Measurements from ENCODE around the gene PPT1. TPM values are rescaled to one million over a fixed set of nuclear protein-coding genes. Genes with fewer than 3 reads are reported as not detected.
"Not testable (repeated sequence)": the region's sequence is repeated elsewhere in the genome, so short reads cannot be mapped to it uniquely, and the experiment has no call there.

Gene PPT1
- total RNA-seq, 1 donor from 2014 or later = 38.9 TPM

DNA sequence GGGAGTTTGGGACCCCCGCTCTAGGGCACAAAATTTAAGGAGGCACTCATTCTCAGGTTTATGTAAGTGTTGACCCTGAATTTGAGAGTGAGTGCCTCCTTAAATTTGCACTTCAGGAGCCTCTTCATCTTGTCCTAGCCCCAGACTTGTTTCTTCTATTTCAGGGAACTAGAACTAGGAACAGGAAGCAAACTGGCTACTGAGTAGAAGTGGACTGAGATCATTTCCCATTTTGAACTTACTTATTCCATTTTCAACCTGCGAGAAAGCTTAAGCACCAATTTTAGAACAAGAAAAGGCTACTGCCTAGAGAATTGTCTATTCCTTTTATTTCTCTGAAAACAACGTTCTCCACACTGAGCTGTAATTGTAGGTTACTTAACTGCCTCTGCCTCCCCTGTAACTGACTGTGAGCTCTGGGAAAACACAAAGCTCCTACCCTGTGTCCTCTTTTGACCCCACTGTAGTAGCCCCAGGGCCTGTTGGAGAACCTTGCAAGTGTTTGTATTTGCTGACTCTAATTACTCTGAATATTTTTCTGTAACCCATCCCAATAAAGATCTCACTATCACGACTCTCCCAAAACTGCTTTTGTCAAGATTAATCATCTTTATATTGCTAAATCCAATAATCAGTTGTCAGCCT, 2.5 kb downstream of the PPT1 start:
- intact Hi-C loops (cut with micrococcal nuclease) = no loop called here
- DNase-seq = no peak
- ATAC-seq = no peak

DNA sequence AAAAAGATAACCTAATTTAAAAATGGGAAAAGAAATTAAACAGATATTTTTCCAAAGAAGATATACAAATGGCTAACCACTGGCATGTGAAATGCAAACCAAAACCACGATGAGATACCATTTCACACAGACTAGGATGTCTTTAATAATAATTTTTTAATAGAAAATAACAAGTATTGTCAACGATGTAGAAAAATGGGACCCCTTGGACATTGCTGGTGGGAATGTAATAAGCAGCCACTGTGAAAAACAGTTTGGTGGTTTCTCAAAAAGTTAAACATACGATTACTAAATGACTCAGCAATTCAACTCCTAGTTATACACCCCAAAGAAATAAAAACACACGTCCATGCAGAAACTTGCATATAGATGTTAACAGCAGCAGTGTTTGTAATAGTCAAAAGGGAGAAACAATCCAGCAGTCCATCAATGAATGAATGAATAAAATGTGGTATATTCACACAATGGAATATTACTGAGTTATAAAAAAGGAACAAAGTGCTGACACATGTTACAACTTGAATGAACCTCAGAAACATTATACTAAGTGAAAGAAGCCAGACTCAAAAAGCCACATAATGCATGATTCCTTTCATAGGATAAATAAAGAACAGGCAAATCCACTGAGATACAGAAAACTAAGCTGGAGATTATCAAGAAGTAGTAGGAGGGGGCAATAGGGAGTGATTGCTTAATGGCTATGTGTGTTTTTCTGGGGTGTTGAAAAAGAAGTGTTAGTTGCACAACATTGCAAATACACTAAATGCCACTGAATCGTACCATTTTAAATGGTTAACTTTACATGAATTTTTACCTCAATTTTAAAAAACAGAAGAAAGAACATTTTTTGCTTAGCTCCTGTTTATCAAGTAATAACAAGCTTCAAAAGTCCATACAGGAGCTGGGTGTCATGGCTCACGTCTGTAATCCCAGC, 4.1 kb downstream of the PPT1 start:
- DNase-seq = no peak
- ATAC-seq = no peak
- intact Hi-C loops (cut with micrococcal nuclease) = no loop called here

DNA sequence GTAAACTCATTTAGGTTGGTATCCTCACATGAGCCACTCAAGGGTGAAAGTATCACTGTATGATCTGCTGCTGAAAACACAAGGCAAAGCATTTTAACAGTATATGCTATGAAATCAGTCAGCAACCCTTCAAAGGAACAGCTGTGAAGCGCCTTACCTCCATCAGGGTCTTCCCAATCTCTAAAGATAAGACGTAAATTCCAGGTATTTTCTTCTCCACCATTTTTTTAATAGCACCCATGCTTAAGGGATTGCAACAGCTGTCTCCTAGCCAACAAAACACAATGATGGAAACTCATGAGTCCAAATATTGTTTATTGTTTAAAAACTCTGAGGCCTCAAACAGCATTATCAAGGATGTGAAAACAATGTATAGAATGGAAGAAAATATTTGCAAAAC, 4.8 kb downstream of the PPT1 start:
- DNase-seq (no peak), ATAC-seq (no peak)
- intact Hi-C loops (cut with micrococcal nuclease) = no loop called here

DNA sequence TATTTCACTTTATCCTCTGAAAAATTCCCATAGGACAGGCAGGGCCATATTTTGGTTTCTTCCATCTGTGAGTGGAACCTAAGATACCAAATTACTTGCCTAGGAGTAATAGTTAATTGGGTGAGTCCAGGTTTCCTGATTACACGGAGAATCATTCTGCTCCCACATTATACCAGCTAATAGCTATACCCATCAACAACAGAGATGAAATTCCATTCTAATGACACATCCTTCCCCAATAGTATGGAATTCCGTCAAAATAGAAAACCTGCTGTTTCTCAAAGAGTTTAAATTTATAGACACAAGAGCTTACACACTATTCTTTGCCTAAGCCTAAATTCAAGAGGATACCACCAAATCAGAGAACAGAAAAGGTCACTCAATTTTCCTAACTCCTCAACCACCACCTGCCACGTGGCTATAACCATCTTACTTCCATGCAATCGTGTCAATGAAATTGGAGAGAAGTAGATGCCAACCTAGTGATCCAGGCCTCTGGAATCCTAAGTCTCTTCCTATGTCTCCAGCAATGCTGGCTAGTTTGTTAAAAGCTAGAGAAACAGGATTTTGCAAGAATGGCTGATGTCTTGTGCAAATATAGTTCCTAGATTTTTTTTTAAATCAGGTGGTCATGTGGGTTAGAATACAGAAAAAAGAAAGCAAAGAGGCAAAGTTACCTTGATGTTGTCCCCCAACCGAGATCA, 6.2 kb downstream of the PPT1 start:
- intact Hi-C loops (cut with micrococcal nuclease) = no loop called here
- ATAC-seq (no peak), DNase-seq (no peak)

DNA sequence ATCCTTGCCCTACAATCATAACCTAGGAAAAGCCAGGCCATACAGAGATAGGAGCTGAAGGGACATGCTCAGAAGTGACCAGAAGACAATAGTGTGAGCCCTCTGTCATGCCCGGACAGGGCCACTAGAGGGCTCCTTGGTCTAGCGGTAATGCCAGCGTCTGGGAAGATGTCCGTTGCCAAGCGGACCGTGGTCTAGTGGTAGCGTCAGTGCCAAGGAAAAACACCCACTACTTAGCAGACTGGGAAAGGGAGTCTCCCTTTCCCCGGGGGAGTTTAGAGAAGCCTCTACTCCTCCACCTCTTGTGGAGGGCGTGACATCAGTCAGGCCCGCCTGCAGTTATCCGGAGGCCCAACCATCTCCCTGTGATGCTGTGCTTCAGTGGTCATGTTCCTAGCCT, 12.3 kb downstream of the PPT1 start:
- ATAC-seq; intact Hi-C loops (cut with micrococcal nuclease): not testable (repeated sequence)
- DNase-seq = peak; percentile 82

DNA sequence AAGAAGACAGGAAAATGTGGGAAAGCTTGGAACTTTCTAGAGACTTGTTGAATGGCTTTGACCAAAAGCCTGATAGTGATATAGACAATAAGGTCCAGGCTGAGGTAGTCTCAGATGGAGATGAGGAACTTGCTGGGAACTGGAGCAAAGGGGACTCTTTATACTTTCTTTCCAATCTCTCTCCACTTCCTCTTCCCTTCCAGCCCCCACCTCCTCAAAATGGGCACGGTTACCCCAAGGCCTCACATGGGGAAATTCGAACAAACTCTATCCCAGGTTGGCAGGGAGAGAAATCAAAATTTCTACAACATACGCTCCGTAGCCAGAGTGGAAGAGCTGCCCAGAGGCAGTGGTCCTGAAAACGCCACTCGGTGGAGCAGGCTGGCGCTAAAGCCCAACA, 15.2 kb downstream of the PPT1 start:
- DNase-seq = no peak
- intact Hi-C loops (cut with micrococcal nuclease) = no loop called here
- ATAC-seq = no peak

DNA sequence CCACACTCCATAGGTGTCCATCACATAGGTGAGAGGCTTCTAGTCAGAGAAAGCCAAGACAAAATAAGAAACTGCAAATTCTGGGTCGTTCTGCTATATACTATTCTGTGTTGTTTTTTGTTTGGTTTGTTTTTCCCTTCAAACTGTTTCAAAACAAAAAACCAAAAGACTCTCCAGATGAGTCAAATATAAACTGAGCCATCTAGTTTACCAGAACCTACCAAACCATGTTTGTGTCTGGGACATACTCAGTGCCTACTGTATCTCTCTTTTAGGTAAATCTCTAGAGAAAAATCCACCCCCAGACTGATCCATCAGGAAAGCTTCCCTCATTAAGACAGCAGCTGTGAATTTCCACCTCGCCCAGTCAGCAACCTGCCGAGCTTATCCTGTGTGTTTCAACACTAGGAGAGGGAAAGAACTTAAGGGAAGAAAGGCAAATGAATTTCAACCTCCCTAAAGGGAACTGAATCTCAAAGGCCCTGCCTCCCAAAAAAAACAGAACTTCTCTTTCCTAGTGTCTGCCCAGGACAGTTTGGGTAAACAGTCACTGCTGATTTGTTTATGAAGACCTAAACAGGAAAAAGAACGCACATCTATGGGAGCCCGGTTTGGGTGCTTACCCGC, 17.2 kb downstream of the PPT1 start:
- no peak for DNase-seq
- ATAC-seq = peak; percentile 16
- intact Hi-C loops (cut with micrococcal nuclease) = no loop called here

DNA sequence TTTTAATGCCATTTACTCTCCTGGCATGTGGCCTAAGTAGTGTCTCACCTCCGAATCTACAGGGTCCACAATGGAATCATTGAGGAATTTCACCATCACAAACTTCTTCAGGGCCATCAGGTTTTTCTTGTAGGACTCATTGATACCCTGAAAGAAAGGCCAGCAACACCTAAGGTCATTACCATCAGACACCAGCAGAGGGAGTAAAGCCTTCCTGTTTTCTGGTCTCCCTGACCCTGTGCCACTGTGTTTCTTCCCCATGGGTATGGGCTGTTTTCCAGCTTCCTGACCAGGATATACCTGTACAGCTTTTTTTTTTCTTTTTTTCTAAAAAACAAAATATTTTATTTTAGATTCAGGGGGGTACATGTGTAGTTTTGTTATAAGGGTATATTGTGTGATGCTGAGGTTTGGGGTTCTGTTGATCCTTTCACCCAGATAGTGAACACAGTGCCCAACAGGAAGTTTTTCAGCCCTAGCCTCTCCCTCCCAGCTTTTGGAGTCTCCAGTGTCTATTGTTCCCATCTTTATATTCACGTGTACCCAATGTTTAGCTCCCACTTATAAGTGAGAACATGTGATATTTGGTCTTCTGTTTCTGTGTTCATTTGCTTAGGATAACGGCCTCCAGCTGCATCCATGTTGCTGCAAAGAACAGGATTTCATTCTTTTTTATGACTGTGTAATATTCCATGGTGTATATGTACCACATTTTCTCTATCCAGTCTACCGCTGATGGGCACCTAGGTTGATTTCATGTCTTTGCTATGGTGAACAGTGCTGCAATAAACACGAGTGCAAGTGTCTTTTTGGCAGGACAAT, 18.3 kb downstream of the PPT1 start:
- intact Hi-C loops (cut with micrococcal nuclease) = no loop called here
- ATAC-seq (peak; percentile 53), DNase-seq (no peak)

DNA sequence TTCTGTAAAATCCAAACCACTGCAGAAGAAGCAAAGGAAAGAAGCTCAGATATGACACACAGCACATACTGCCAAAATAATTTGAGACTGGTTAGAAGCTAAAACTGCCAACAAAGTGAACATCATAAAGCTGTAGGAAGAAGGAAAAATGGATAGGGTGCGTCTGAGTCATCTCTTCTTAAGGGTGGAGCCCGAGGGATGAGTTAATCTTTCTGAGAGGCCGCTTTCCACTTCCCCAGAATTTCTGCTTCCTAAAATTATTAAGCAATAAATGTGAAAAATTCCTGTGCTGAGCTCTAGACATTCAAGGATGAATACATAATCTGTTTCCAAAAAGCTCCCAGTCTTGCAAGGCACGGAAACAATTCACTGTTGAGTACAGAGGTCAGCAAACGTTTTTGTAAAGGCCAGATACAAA, 20.1 kb downstream of the PPT1 start:
- DNase-seq = no peak
- ATAC-seq = peak; percentile 45
- intact Hi-C loops (cut with micrococcal nuclease) = no loop called here

DNA sequence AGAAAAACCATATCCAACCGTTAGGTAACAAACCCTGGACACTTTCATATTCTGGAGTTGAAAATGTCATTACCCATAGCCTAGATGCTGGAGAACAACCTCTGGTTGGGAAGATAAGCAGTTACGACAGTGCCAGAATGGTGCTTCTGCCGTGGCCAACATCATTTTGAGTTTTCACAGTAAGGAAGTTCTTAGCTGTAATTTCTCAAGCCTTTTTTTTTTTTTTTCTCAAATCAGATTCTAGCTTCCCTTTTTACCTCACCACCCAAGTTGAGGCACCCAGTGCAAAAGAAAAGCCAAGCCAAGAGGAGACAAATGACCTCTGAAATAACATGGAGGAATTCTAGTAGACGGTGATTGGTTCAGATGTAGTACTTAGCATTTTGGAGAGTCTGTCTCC, 21.8 kb downstream of the PPT1 start:
- no peak for DNase-seq
- no peak for ATAC-seq
- intact Hi-C loops (cut with micrococcal nuclease) = no loop called here

DNA sequence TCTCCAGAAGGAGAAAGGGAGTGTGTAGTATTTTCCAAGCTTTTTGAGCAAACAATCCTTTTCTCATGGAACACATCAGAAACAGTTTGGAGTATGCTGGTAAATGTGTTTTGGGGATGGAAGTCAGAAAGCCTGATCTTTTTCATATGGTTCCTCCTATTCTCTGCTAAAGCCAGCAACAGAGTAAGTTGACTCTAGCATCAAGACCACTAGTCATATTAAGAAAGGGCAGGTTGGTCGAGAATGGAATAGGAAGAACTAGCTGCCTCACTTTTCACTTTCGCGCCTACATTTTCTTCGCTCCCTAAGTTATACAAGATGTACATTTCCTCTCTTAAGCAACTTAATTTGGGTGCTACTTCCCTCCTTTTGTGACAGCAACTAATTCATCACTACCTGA, 24.0 kb downstream of the PPT1 start:
- intact Hi-C loops (cut with micrococcal nuclease) = no loop called here
- DNase-seq (no peak), ATAC-seq (no peak)

DNA sequence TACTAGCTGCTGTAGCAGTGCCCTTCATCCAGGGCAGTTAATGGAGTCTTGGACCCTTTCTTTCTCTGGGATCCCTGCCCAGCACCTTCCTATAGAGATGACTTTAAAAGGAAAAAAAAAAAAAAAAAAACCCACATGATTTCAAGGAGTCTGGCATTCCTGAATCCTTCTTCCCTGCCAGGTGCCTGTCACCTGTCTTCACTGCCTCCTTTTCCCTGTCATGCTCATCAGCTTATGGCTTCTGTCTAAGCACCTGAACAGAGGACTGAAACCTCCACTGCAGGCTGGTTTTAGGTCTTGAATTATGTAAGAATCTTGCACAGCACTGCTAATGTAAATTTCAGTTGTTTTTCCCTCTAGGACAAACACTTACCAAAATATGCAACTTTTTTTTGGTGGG, 24.9 kb downstream of the PPT1 start:
- no peak for ATAC-seq
- intact Hi-C loops (cut with micrococcal nuclease) = no loop called here

DNA sequence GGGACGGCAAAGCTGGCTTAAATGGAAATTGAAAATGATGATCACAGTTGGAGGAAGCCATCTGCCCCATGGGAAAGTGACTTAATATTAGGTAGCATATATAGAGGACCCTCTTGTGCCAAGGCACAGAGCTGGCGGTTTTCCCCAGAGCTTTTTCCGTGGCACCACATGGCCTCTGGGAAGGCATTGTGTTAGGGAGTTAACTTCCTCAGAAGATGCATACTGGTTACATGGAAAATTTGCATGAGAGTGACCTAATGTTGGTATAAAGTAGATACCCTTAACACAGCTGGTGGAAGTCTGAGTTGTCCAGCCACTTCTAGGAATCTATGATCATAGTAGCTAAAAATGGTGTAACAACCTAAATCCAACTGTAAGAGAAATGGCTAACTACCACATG, 29.2 kb downstream of the PPT1 start:
- intact Hi-C loops (cut with micrococcal nuclease) = no loop called here
- no peak for ATAC-seq
- DNase-seq = no peak

More for the DNA sequence above, 24.9 kb downstream of the PPT1 start:
- DNase-seq = no peak

DNA sequence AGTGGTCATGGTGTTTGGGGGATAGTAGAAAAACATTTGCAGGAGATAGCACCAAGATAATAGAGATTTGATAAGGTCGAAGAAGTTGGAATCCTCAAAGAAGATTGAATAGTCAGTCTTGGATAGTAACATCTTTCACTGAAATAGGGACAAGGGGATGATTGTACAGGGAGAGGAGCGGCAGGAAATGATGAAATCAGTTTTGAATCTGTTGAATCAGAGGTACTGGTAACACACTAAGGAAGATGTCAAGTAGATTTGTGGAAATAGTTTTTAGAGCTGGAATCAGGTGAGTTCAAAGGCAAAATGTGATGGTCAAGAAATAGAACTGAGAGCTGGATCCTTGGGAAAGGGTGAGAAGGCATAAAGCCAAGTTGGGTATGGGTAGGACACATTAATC, 30.0 kb downstream of the PPT1 start:
- intact Hi-C loops (cut with micrococcal nuclease) = no loop called here
- no peak for ATAC-seq
- no peak for DNase-seq

DNA sequence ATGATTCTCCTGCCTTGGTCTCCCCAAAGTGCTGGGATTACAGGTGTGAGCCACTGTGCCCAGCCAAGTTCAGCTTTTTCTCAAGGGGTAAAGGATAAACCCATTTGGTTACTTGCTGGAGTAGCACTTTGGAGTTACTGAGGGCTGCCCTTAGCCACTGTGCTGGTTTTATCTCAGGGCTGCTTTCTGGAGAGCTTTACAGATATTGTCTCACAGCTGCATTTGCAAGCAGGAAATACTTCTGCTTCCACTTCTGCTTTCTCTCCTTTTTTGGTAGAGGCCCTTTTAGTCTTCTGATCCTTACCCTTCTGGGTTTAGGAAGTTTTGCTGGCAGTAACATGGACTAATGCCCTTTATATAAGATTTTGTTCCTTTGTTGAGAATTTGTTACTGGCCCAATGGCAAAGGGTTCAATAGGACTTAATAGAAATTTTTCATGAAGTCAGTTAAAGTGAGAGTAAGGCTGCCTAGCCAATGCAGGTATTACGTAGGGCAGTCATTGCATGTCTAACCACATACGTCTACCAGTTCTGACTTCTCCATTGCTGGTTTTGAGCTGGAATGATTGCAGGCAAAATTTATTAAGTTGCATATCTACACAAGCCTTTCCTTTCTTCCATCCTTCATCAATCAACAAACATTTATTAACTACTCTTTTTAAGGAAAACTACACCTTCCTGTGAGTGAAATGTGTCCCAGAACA, 32.1 kb downstream of the PPT1 start:
- intact Hi-C loops (cut with micrococcal nuclease) = no loop called here
- peak; percentile 49 for ATAC-seq
- no peak for DNase-seq

DNA sequence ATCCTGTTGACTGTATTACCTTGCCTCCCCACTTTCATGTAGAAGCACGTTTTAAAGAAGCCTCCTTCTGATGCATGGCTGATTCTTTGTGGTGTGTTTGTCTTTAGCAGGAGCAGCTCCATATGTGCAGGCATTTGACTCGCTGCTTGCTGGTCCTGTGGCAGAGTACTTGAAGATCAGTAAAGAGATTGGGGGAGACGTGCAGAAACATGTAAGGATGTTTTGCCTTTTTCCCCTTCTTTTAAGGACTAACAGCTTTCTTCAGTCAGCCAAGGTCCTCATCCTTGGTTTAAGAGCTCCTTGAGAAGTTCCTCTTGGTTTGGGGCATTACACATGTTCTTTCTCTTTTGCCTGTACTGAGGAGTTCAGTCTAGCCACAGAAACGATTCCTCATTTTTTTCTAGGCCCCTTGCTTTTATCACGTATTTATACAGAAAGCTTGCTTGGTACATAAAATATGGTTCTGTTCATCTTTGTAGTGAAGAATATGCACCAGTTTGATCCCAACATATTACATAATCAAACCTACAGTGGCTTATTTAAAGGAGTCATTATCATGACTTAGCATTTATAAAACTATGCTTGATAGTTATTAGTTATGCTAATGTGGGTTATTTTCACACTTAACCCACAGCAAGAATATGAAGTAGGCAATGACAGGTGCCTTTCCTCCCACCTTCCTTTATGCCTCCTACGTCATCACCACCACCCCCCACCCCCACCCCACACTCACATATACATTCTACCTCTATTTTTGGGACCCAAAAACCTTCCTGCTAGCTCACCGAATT, 36.9 kb downstream of the PPT1 start:
- peak; percentile 23 for ATAC-seq

DNA sequence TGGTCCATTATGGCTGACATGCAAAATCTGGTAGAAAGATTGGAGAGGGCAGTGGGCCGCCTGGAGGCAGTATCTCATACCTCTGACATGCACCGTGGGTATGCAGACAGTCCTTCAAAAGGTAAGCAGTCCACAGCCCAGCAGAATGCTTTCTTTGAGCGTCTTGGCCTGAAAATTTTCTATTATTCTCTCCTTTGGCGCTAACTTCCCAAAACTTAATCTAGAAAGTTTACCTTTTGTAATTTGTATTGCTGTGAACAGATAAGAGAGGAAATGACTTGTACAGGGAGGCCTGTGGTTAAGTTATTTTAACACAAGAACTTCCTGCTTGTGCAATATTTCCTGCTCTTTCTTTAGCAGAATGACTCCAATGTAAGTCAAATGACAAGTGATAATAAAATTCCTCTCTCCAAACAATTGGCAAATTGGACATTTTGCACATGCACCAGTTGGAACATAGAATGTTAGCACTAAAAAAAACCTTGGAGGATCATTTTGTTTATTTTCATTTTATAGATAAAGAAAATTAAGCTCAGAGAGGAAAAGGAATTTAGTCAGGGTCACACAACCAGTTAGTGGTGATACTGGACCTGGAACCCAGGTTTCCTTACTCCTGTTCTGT, 37.6 kb downstream of the PPT1 start:
- ATAC-seq (peak; percentile 60), DNase-seq (no peak)
- intact Hi-C loops (cut with micrococcal nuclease) = no loop called here

More for the DNA sequence above, 36.9 kb downstream of the PPT1 start:
- DNase-seq = no peak
- intact Hi-C loops (cut with micrococcal nuclease) = no loop called here

Measured in left ventricle myocardium superior (tissue), 1 donor.